Naive thymus-derived CD4-positive, alpha-beta T cell (primary cell): Measurements from ENCODE around the gene SLC17A8. TPM values are rescaled to one million over a fixed set of nuclear protein-coding genes. Genes with fewer than 3 reads are reported as not detected.

ENCODE experiments used
- ATAC-seq: fragments of 150-1000 bp; cut with Tn5 transposase; 2 replicates; pipeline ENCODE4 v1.10.0; 2021; ENCODE audit warnings: mild to moderate bottlenecking, moderate library complexity
- CTCF ChIA-PET: fragments of 350-600 bp; sonication (Branson Sonifier 250); formaldehyde crosslinking; loops from one replicate; lab custom pipeline; 2021; ENCODE audit warnings: antibody characterized with exemption; lab: Charles Lee
- POLR2A ChIA-PET: fragments of 350-600 bp; sonication (Branson Sonifier 250); formaldehyde crosslinking; loops from one replicate; lab custom pipeline; 2021; ENCODE audit warnings: antibody characterized with exemption, inconsistent platforms; lab: Charles Lee
- DNase-seq, 9 donors: peaks; one replicate each; pipeline versions ENCODE4 v3.0.0 to v3.0.0-alpha.2; 2020 to 2022; ENCODE audit warnings: mixed read lengths in 1 of 9
- H3K27ac ChIP-seq: one replicate; pipeline ENCODE4 v1.7.0; 2013; ENCODE audit warnings: mild to moderate bottlenecking, low read depth, low read length, moderate library complexity
- H3K27me3 ChIP-seq, 2 donors: one replicate each; pipeline ENCODE4 v1.7.0; 2013; ENCODE audit warnings: low read length in 2 of 2, mild to moderate bottlenecking in 2 of 2, moderate library complexity in 2 of 2; ENCODE audit not compliant: control insufficient read depth in 2 of 2, insufficient read depth in 2 of 2
- H3K36me3 ChIP-seq, 3 experiments: 1 replicate in 2 of 3; 2 replicates in 1 of 3; pipeline ENCODE4 v1.7.0; 2013; ENCODE audit warnings: low read length in 3 of 3, mild to moderate bottlenecking in 3 of 3, moderate library complexity in 1 of 3; ENCODE audit not compliant: insufficient read depth in 3 of 3, control insufficient read depth in 2 of 3
- H3K4me1 ChIP-seq, 2 donors: one replicate each; pipeline ENCODE4 v1.7.0; 2013; ENCODE audit warnings: low read length in 2 of 2, mild to moderate bottlenecking in 2 of 2, moderate library complexity in 1 of 2; ENCODE audit not compliant: control insufficient read depth in 2 of 2, insufficient read depth in 2 of 2
- H3K4me3 ChIP-seq: 2 replicates; pipeline ENCODE4 v1.7.0; 2013; ENCODE audit warnings: mild to moderate bottlenecking, low read length
- H3K9me3 ChIP-seq, 3 experiments: 1 replicate in 2 of 3; 2 replicates in 1 of 3; pipeline ENCODE4 v1.7.0; 2013; ENCODE audit warnings: low read length in 3 of 3; ENCODE audit not compliant: control insufficient read depth in 2 of 3
- H3K27ac Mint-ChIP-seq, 9 donors: one replicate each; pipeline ENCODE4 v1.8.0; 2020 to 2022; ENCODE audit warnings: mixed read lengths in 9 of 9, mild to moderate bottlenecking in 8 of 9, moderate library complexity in 5 of 9, inconsistent platforms in 2 of 9
- H3K27me3 Mint-ChIP-seq, 5 donors: one replicate each; pipeline ENCODE4 v1.8.0; 2021 to 2022; ENCODE audit warnings: mixed read lengths in 5 of 5, mild to moderate bottlenecking in 1 of 5
- H3K36me3 Mint-ChIP-seq, 5 donors: one replicate each; pipeline ENCODE4 v1.8.0; 2020 to 2022; ENCODE audit warnings: mixed read lengths in 5 of 5, mild to moderate bottlenecking in 3 of 5, inconsistent platforms in 1 of 5
- H3K4me1 Mint-ChIP-seq, 7 donors: one replicate each; pipeline ENCODE4 v1.8.0; 2020 to 2022; ENCODE audit warnings: mixed read lengths in 7 of 7, mild to moderate bottlenecking in 3 of 7, inconsistent platforms in 1 of 7
- H3K4me3 Mint-ChIP-seq, 10 donors: one replicate each; pipeline ENCODE4 v1.8.0; 2020 to 2022; ENCODE audit warnings: mild to moderate bottlenecking in 10 of 10, mixed read lengths in 10 of 10, moderate library complexity in 6 of 10, inconsistent platforms in 2 of 10
- H3K9me3 Mint-ChIP-seq, 11 donors: one replicate each; pipeline ENCODE4 v1.8.0; 2020 to 2022; ENCODE audit warnings: mixed read lengths in 11 of 11, mild to moderate bottlenecking in 4 of 11, inconsistent platforms in 1 of 11, moderate library complexity in 1 of 11
- intact Hi-C, 2 donors: fragments of 100-400 bp; cut with micrococcal nuclease; formaldehyde crosslinking; loops; one replicate each; pipeline ENCODE4 v1.15.1; 2023
- polyA plus RNA-seq, 2 donors: library from polyadenylated mRNA; unstranded; fragments of 300-500 nt; fragmentation: Illumina TruSeq; gene quantifications; one replicate each; pipeline ENCODE4 v1.2.3, GENCODE V29; 2021
- total RNA-seq, 6 experiments: library from RNA in 5 of 6; stranded (reverse) in 5 of 6; gene quantifications; 1 replicate in 5 of 6; 2 replicates in 1 of 6; pipeline ENCODE4 v1.2.3 and lab custom pipeline; 2021 to 2026

SLC17A8 gene
- total and polyA plus RNA-seq, 7 experiments from 2014 or later: not detected

DNA sequence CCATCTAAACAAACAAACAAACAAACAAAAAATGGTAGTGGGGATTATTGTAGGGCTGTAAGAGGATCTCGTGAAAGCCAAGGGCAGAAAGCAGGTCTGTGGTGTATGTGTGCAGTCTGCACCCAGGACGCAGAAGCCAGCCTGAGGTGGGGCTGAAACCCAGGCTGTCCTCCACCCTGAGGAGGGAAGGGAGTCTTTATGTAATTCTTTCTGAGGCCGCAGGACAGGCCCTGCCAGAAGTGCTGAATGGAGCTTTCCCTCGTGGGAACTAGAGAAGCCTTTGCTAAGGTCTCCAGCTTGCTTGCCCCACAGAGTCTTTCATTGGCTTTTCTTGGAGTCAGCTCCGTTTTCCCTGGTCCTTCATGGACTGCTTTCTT, 27.7 kb downstream of the SLC17A8 start:
- no peak for ATAC-seq
- Histone ChIP-seq H3K9me3 (no peaks in the 10 kb centered on the region), H3K4me1 (no peaks in the 10 kb centered on the region), H3K4me3 (no peak overlapping the region), H3K36me3 (no peaks in the 10 kb centered on the region), H3K27me3 (no peaks in the 10 kb centered on the region), H3K27ac (no peak overlapping the region)
- Mint-ChIP-seq H3K27ac (no peak overlapping the region), H3K4me1 (no peaks in the 10 kb centered on the region), H3K27me3 (peaks cover 0 to 16% (median 6%) of the 10 kb centered on the region in 5 donors), H3K9me3 (peaks cover 0 to 1% (median 0%) of the 10 kb centered on the region in 11 donors), H3K4me3 (no peak overlapping the region), H3K36me3 (no peaks in the 10 kb centered on the region)
- ChIA-PET POLR2A (no interaction called here), CTCF (no interaction called here)
- no peak for DNase-seq
- intact Hi-C loops: no loop called here

DNA sequence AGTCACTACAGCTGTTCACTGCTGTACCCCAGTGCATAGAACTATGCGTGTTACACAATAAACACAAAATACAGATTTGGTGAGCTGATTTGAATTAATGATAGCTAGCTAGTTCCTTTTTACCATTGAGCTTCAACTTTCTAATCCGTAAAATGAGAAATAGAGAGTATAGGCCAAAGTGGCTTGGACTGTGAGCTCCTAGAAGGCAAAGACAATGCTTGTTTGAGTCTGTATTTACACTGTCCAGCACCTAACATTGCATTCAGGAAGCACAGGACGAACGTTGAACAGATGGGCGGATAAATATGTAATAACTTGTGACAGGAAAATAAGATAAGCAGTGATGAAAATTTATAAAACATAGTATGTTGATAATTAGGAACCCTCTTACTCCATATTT, 31.5 kb downstream of the SLC17A8 start:
- ATAC-seq: no peak
- CTCF ChIA-PET: no interaction called here
- Histone ChIP-seq H3K9me3 (no peaks in the 10 kb centered on the region), H3K27me3 (no peaks in the 10 kb centered on the region), H3K4me3 (no peak overlapping the region), H3K27ac (no peak overlapping the region), H3K4me1 (no peaks in the 10 kb centered on the region), H3K36me3 (no peaks in the 10 kb centered on the region)
- Mint-ChIP-seq H3K27ac (no peak overlapping the region), H3K36me3 (no peaks in the 10 kb centered on the region), H3K9me3 (no peaks in the 10 kb centered on the region), H3K4me1 (no peaks in the 10 kb centered on the region), H3K27me3 (peaks cover 0 to 18% (median 11%) of the 10 kb centered on the region in 5 donors), H3K4me3 (no peak overlapping the region)
- POLR2A ChIA-PET: no interaction called here
- DNase-seq: no peak
- intact Hi-C loops: no loop called here

DNA sequence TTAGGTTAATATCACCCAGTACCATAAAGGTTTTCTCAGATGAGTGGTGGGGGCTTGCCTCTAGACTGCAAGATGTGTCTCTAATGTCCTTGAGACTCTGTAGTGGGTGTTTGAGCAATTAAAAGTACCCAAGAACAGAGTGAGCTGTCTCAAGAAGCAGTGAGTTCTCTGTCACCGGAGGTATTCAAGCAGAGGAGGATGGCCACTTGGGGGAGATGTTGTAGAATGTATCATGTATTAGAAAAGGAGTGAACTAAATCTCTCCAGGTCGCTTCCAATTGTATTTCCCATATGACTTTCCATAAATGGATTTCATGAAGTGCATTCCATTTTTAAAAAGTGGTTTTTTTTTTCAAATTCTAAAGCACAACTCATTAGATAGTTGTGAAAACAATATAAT, 35.0 kb downstream of the SLC17A8 start:
- H3K4me1 Mint-ChIP-seq: no peaks in the 10 kb centered on the region
- no peaks in the 10 kb centered on the region for H3K9me3 Mint-ChIP-seq
- H3K36me3 ChIP-seq: no peaks in the 10 kb centered on the region
- no peak overlapping the region for H3K27ac ChIP-seq
- H3K27ac Mint-ChIP-seq: no peak overlapping the region
- H3K9me3 ChIP-seq: no peaks in the 10 kb centered on the region
- no peaks in the 10 kb centered on the region for H3K27me3 ChIP-seq
- intact Hi-C loops: no loop called here
- H3K4me1 ChIP-seq: no peaks in the 10 kb centered on the region
- H3K36me3 Mint-ChIP-seq: no peaks in the 10 kb centered on the region
- ChIA-PET POLR2A (no interaction called here), CTCF (no interaction called here)
- H3K27me3 Mint-ChIP-seq: peaks cover 0 to 25% (median 10%) of the 10 kb centered on the region in 5 donors
- ATAC-seq (no peak), DNase-seq (no peak)
- H3K4me3 ChIP-seq: no peak overlapping the region
- H3K4me3 Mint-ChIP-seq: no peak overlapping the region

DNA sequence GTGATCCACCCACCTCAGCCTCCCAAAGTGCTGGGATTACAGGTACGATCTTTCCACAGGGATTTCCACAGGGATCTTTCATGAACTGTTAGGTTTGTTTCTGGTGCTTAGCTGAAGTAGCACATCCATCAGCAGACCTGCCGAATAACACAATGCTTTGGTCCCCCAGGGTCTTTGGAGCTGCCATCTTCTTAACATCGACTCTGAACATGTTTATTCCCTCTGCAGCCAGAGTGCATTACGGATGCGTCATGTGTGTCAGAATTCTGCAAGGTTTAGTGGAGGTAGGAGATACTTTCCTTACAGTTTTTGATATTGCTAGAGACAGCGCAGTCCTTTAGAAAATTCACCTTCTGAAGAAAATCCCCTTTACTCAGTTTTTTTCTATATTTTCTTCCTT, 36.3 kb downstream of the SLC17A8 start:
- intact Hi-C loops: no loop called here
- CTCF ChIA-PET: no interaction called here
- POLR2A ChIA-PET: no interaction called here

DNA sequence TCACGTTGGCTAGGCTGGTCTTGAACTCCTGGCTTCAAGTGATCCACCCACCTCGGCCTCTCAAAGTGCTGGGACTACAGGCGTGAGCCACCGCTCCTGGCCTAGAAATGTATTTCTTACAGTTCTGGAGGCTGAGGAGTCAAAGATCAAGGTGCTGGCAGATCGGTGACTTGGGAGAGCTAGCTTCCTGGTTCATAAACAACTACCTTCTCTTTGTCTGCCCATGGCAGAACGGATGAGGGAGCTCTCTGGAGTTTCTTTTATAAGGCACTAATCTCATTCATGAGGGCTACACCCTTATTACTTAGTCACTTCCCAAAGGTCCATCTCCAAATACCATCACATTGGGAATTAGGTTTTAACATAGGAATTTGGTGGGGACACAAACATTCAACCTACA, 38.9 kb downstream of the SLC17A8 start:
- Histone ChIP-seq H3K27ac (no peak overlapping the region), H3K4me3 (no peak overlapping the region), H3K27me3 (no peaks in the 10 kb centered on the region), H3K4me1 (no peaks in the 10 kb centered on the region), H3K36me3 (no peaks in the 10 kb centered on the region), H3K9me3 (no peaks in the 10 kb centered on the region)
- Mint-ChIP-seq H3K27me3 (peaks cover 0 to 12% (median 4%) of the 10 kb centered on the region in 5 donors), H3K27ac (no peak overlapping the region), H3K36me3 (no peaks in the 10 kb centered on the region), H3K4me3 (no peak overlapping the region), H3K4me1 (no peaks in the 10 kb centered on the region), H3K9me3 (no peaks in the 10 kb centered on the region)
- ChIA-PET CTCF (no interaction called here), POLR2A (no interaction called here)
- ATAC-seq (no peak), DNase-seq (no peak)
- intact Hi-C loops: no loop called here

More for the DNA sequence above, 36.3 kb downstream of the SLC17A8 start:
- Mint-ChIP-seq H3K27ac (no peak overlapping the region), H3K4me1 (no peaks in the 10 kb centered on the region), H3K27me3 (peaks cover 0 to 17% (median 10%) of the 10 kb centered on the region in 5 donors), H3K36me3 (no peaks in the 10 kb centered on the region), H3K4me3 (no peak overlapping the region), H3K9me3 (no peaks in the 10 kb centered on the region)
- Histone ChIP-seq H3K9me3 (no peaks in the 10 kb centered on the region), H3K36me3 (no peaks in the 10 kb centered on the region), H3K27ac (no peak overlapping the region), H3K4me1 (no peaks in the 10 kb centered on the region), H3K4me3 (no peak overlapping the region), H3K27me3 (no peaks in the 10 kb centered on the region)
- DNase-seq (no peak), ATAC-seq (no peak)

DNA sequence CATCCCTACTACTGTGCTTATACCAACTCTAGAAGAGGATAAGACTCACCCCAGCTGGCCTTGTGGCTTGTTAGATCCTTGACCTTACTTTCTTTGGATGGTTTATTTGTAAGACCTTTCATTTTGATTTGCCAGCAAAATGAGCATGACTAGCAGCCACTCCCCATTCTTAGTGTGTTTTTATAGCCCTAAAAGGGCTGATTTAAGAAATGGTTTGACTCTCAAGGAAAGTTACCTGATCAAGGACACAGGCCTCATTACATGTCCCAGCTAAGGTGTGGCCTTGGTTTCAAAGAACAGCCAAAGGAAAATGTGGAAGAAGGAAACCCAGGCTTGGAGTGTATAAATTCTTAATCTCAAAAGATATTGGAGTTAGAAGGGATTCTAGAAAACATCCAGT, 41.4 kb downstream of the SLC17A8 start:
- CTCF ChIA-PET: no interaction called here
- intact Hi-C loops: no loop called here
- H3K4me1 Mint-ChIP-seq: no peaks in the 10 kb centered on the region
- no peaks in the 10 kb centered on the region for H3K4me1 ChIP-seq
- H3K4me3 ChIP-seq: no peak overlapping the region
- H3K36me3 ChIP-seq: no peaks in the 10 kb centered on the region
- no peak overlapping the region for H3K27ac ChIP-seq
- POLR2A ChIA-PET: no interaction called here
- H3K27ac Mint-ChIP-seq: no peak overlapping the region
- DNase-seq (no peak), ATAC-seq (no peak)
- no peak overlapping the region for H3K4me3 Mint-ChIP-seq
- H3K36me3 Mint-ChIP-seq: no peaks in the 10 kb centered on the region
- H3K27me3 Mint-ChIP-seq: peaks cover 0 to 9% (median 4%) of the 10 kb centered on the region in 5 donors
- no peaks in the 10 kb centered on the region for H3K9me3 ChIP-seq
- no peaks in the 10 kb centered on the region for H3K9me3 Mint-ChIP-seq
- H3K27me3 ChIP-seq: no peaks in the 10 kb centered on the region

DNA sequence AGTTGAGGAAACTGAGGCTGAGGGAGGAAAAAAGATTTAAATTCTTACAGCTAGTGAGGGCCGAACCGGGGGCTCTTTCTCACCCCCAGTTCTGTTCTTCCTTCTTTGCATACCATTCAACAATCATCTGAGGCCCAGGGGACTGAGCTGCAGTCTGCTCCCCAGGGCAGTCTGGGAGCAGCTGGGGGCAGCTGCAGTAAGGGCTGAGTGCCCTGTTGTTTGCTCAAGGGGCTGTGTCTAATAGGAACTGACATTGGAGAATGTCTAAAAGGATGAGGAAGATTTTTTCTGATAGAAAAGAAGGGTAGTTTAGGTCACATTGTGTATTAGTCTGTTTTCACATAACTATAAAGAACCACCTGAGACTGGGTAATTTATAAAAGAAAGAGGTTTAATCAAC, 42.2 kb downstream of the SLC17A8 start:
- Histone ChIP-seq H3K9me3 (no peaks in the 10 kb centered on the region), H3K36me3 (no peaks in the 10 kb centered on the region), H3K27me3 (no peaks in the 10 kb centered on the region), H3K27ac (no peak overlapping the region), H3K4me1 (no peaks in the 10 kb centered on the region), H3K4me3 (no peak overlapping the region)
- H3K36me3 Mint-ChIP-seq: no peaks in the 10 kb centered on the region
- intact Hi-C loops: no loop called here
- ATAC-seq: no peak
- no peak overlapping the region for H3K4me3 Mint-ChIP-seq
- peaks cover 0 to 9% (median 4%) of the 10 kb centered on the region in 5 donors for H3K27me3 Mint-ChIP-seq
- H3K27ac Mint-ChIP-seq: no peak overlapping the region
- CTCF ChIA-PET: no interaction called here
- H3K9me3 Mint-ChIP-seq: no peaks in the 10 kb centered on the region
- POLR2A ChIA-PET: no interaction called here
- H3K4me1 Mint-ChIP-seq: no peaks in the 10 kb centered on the region
- DNase-seq: no peak
